ENCODE measurements around the gene GPATCH8. TPM values are rescaled to one million over a fixed set of nuclear protein-coding genes. Genes with fewer than 3 reads are reported as not detected.
"Not testable (repeated sequence)": the region's sequence is repeated elsewhere in the genome, so short reads cannot be mapped to it uniquely, and the experiment has no call there.

GPATCH8 gene
- total RNA-seq, 1 donor from 2014 or later: 39.0 TPM

- TF ChIP-seq POLR2AphosphoS5 (IDR thresholded peaks at IDR 0.05; ENCODE audit: insufficient read depth in 1 of 2, low read depth in 1 of 2) (no peak), POLR2A (IDR thresholded peaks at IDR 0.05) (no peak)
- TF ChIP-seq, protein P1, sequence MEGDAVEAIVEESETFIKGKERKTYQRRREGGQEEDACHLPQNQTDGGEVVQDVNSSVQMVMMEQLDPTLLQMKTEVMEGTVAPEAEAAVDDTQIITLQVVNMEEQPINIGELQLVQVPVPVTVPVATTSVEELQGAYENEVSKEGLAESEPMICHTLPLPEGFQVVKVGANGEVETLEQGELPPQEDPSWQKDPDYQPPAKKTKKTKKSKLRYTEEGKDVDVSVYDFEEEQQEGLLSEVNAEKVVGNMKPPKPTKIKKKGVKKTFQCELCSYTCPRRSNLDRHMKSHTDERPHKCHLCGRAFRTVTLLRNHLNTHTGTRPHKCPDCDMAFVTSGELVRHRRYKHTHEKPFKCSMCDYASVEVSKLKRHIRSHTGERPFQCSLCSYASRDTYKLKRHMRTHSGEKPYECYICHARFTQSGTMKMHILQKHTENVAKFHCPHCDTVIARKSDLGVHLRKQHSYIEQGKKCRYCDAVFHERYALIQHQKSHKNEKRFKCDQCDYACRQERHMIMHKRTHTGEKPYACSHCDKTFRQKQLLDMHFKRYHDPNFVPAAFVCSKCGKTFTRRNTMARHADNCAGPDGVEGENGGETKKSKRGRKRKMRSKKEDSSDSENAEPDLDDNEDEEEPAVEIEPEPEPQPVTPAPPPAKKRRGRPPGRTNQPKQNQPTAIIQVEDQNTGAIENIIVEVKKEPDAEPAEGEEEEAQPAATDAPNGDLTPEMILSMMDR (IDR thresholded peaks at IDR 0.05): no peak
- no peaks in the 10 kb centered on the region for H3K27me3 ChIP-seq
- no peaks in the 10 kb centered on the region for H3K36me3 ChIP-seq
- H3K27ac ChIP-seq: no peak overlapping the region
- no peak overlapping the region for H3K4me3 ChIP-seq
- peaks cover 14% of the 10 kb centered on the region for H3K4me1 ChIP-seq
- H3K9me3 ChIP-seq: no peaks in the 10 kb centered on the region
- no peak for DNase-seq (ENCODE audit: extremely low spot score in 2 of 2)
- intact Hi-C loops (cut with DNase I): no loop called here
Measured at GRCh38 chr17:44372036-44372435, 131.2 kb downstream of the GPATCH8 start.

DNA sequence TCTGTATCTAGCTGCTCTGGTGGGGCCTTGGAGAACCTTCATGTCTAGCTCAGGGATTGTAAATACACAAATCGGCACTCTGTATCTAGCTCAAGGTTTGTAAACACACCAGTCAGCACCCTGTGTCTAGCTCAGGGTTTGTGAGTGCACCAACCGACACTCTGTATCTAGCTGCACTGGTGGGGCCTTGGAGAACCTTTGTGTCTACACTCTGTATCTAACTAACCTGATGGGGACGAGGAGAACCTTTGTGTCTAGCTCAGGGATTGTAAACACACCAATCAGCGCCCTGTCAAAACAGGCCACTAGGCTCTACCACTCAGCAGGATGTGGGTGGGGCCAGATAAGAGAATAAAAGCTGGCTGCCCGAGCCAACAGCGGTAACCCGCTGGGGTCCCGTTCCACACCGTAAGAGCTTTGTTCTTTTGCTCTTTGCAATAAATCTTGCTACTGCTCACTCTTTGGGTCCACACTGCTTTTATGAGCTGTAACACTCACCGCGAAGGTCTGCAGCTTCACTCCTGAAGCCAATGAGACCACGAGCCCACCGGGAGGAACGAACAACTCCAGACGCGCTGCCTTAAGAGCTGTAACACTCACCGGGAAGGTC is 133.7 kb downstream of the GPATCH8 start:
- H3K9me3 ChIP-seq; DNase-seq (ENCODE audit: extremely low spot score in 2 of 2); H3K27ac ChIP-seq; H3K27me3 ChIP-seq; H3K36me3 ChIP-seq; H3K4me1 ChIP-seq; intact Hi-C loops (cut with DNase I); H3K4me3 ChIP-seq: not testable (repeated sequence)

DNA sequence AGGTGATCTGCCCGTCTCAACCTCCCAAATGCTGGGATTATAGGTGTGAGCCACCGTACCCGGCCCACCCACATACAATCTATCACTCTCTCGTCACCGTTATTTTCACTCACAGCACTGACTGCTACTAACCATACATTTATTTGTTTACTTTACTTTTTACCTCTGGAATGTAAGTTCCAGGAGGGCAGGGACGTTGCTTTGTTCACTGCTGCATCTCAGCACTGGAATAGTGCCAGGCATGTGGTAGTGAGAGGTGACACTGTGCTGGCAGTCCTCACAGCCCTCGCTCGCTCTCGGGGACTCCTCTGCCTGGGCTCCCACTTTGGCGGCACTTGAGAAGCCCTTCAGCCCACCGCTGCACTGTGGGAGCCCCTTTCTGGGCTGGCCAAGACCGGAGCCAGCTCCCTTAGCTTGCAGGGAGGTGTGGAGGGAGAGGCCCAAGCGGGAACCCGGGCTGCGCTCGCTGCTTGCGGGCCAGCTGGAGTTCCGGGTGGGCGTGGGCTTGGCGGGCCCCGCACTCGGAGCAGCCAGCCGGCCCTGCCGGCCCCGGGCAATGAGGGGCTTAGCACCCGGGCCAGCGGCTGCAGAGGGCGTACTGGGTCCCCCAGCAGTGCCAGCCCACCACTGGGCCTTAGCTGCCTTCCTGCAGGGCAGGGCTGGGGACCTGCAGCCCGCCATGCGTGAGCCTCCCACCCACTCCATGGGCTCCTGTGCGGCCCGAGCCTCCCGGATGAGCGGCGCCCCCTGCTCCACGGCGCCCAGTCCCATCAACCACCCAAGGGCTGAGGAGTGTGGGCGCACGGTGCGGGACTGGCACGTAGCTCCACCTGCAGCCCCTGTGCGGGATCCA is 134.6 kb downstream of the GPATCH8 start:
- H3K27me3 ChIP-seq; H3K36me3 ChIP-seq; H3K4me1 ChIP-seq; DNase-seq (ENCODE audit: extremely low spot score in 2 of 2); intact Hi-C loops (cut with DNase I); H3K9me3 ChIP-seq; H3K4me3 ChIP-seq; H3K27ac ChIP-seq: not testable (repeated sequence)

DNA sequence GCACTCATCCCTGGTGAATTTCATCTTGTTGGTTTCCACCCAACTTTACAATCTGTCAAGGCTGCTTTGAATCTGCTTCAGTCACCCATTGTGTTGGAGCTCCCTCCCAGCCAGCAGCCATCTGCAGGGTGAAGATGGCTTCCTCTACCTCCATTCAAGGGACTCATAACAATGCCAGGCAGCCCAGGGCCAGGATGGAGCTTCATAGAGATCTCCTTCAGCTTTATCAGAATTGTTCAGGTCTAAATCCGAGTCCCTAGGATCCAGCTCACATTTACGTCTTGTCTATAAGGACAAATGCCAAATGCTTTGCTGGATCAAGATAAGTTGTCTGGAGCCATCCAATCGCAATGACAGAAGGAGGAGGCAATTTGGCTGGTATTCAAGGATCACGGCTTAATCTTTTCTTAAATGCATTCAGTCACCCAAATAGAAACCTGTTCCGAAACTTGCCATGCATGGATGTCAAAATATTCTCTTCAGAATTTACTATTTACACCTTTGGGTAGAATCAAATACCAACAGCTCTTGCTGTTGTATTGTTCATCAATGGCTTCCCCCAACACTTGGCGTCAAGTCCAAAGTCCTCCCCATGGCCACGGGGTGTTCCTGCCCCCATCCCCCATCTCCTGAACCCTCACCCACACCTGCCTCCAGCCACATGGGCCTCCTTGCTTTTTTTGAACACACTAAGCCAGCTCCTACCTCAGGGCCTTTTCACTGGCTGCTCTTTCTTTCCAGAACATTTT is 135.8 kb downstream of the GPATCH8 start:
- Histone ChIP-seq H3K4me3 (no peak overlapping the region), H3K27me3 (no peaks in the 10 kb centered on the region), H3K36me3 (no peaks in the 10 kb centered on the region), H3K27ac (no peak overlapping the region), H3K4me1 (peaks cover 14% of the 10 kb centered on the region), H3K9me3 (no peaks in the 10 kb centered on the region)
- DNase-seq (ENCODE audit: extremely low spot score in 2 of 2): no peak
- TF ChIP-seq POLR2AphosphoS5 (IDR thresholded peaks at IDR 0.05; ENCODE audit: insufficient read depth in 1 of 2, low read depth in 1 of 2) (no peak), POLR2A (IDR thresholded peaks at IDR 0.05) (no peak)
- TF ChIP-seq, protein P1 (IDR thresholded peaks at IDR 0.05): no peak
- intact Hi-C loops (cut with DNase I): no loop called here

GRCh38 chr17:44365051-44365450 is 138.2 kb downstream of the GPATCH8 start:
- intact Hi-C loops (cut with DNase I); DNase-seq (ENCODE audit: extremely low spot score in 2 of 2); H3K27ac ChIP-seq; H3K9me3 ChIP-seq; H3K4me3 ChIP-seq; H3K27me3 ChIP-seq; H3K36me3 ChIP-seq: not testable (repeated sequence)
- H3K4me1 ChIP-seq: peaks cover 36% of the 10 kb centered on the region

DNA sequence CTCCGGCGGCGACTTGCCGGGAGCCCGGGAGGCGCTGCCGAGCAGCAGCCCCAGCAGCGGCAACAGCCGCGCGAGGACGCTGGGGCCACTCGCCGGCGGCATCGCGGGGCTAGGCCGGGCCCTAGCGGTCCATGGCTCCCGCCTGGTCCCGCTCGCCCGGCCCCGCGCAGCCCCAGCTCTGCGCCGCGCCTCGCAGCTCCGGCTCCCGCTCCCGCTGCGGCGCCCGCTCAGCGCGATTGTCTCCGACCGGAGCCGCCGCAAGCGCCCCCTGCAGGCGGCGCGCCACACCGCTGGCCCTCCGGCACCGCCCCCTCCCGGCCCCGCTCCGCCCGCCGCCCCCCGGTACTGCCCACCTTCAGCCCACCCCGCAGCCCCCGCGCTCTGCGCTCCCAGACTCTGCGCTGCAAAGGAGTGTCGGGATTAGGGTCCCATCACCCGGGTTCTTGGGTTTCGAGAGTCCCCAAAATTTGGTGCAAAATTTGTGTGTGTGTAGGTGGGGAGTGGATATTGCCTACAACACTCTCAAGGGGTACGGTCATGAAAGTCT is 139.5 kb downstream of the GPATCH8 start, which contains the start of gene FAM171A2:
TSS of gene FAM171A2 (minus strand) at position 241 of the 547 bp plus-strand sequence. CDS start at position 102, 139 bp downstream.
- Histone ChIP-seq H3K9me3 (no peaks in the 10 kb centered on the region), H3K36me3 (no peaks in the 10 kb centered on the region), H3K27ac (peak within 1 kb of the TSS; percentile 83), H3K4me3 (peak within 1 kb of the TSS; percentile 69 to 85), H3K4me1 (peaks cover 38% of the 10 kb centered on the region), H3K27me3 (no peaks in the 10 kb centered on the region)
- no peak for DNase-seq (ENCODE audit: extremely low spot score in 2 of 2)
- no peak for TF ChIP-seq POLR2A (IDR thresholded peaks at IDR 0.05)
- no peak for TF ChIP-seq POLR2AphosphoS5 (IDR thresholded peaks at IDR 0.05; ENCODE audit: insufficient read depth in 1 of 2, low read depth in 1 of 2)
- TF ChIP-seq, protein P1 (IDR thresholded peaks at IDR 0.05): peak in 1 of 3 experiments; percentile 86
- intact Hi-C loops (cut with DNase I): no loop called here
